Stimulated activated CD8-positive, alpha-beta memory T cell treated with anti-CD3 and anti-CD28 coated beads, Interleukin-15, amount 100 ng/mL, for 4 hours (primary cell): ENCODE data around the gene PTPN22.

Experiments used
- DNase-seq, 2 donors: peaks; one replicate each; pipeline ENCODE4 v3.0.0-alpha.2; 2020; ENCODE audit warnings: low read depth in 2 of 2

The PTPN22 gene

DNA sequence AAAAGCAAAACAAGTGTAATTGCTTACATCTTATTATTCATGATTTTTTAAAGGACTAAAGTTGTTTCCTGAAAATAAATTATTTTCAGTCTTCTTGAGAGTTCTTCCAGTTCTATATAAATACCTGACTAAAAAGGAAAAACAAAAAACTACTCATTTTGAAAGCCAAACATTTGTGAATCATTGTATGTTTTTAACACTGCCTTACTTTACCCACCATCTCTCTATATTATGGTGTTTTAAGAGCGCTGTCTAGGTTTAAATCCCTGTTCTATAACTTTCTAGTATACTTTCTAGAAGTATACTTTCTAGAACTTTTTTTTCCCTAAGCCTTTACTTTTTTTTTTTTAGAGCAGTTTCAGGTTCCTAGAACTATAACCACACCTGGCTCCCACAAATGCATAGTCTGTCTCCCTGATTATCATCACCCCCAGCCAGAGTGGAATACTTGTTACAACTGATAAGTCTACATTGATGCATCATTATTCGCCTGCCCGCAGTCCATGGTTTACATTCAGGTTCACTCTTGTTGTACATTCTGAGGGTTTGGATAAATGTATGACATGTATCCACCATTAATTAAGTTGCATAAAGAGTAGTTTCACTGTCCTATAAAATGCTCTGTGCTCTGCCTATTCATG, 69.0 kb downstream of the PTPN22 start:
- DNase-seq: no peak

DNA sequence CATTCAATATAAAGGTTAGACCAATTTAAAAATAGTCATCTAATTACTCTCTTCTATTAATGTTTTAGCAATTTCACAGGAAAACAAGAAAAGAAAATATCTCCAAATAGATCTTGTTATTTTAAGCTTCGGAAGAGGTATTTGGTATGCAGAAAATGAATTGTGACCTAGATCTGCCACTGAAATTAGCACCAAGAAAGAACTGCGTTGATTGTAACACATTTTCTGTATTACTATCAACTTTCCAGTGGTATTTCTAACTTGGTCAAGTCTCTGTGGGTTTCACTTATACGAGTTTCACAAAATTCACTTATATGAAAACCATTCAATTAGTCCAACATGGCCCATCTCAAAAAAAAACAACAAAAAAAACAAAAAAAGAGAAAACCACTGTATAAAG, 71.0 kb downstream of the PTPN22 start:
- DNase-seq: no peak

DNA sequence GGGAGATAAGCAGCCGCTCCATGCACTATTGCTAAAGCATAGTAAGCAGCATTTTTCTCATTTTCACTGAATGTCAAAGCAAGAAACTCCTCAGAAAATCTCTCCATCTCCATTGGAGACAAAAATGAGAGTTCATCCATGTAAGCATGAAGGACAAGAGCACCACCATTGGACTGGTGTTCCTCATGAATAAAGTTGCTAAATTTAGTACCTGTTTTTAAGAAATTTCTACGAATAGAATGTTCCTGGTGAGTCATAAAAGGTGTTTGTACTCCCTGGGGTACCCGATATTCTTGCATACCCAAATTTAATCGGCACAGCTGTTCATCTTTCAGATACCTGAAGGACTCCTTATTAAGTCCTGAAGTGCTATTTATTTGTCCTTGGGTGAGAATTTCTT, 74.0 kb downstream of the PTPN22 start:
- no peak for DNase-seq

DNA sequence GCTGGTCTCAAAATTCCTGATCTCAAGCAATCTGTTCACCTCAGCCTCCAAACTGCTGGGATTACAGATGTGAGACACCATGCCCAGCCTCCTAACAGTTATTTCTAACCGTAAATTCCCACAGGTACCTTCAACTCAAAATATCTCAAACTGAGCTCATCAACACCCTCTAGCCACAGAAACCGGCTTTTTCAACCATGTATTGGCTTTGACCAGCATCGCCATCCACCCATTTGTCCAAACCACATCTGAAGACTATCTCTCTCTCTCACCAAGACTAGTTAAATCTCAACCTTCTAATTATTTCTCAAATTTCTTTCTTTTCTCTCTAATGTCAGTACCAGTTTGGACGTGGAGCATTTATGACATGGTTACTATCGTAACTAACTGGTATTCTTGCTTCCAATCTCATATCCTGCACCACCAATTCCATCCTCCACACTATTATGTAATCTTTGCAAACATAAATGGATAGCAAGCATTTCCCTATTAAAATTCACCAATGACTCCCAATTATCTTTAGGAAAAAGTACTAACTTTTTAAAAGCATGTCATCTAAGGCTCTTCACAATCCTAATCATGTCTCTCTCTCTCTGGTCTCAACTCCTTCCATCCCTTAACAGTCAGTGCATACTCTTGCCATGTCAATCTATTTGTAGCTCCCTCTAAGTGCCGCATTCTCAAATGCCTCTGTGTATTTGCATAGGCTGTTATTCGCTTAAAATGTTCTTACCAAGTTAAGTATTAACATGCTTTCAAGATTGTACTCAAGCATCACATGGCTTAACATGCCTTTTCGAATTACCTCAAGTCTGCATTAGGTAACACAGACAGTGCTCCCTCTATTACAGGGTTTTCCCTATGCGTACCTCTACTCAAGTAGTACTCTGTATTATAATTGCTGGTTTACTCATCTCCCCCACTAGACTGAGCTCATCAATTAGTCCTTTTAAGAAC, 77.4 kb downstream of the PTPN22 start:
- DNase-seq: no peak

DNA sequence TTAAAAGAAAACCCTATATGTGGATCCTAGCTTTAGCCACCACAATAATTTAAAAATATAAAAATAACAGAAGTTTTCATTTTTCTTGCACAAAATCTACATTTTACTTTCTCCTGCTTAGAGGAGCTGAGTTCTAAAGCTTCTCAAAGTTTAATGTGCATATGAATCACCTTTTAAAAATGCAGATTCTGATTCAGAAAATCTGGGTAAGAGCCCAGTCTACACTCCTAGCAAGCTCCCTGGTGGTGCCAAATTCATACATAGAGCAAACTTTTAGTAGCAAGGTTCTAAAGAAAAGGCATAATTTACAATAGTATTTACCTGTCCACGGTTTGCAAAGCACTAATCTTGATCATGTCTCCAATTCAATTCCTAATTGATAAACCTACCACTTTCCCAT, 78.5 kb downstream of the PTPN22 start:
- no peak for DNase-seq

DNA sequence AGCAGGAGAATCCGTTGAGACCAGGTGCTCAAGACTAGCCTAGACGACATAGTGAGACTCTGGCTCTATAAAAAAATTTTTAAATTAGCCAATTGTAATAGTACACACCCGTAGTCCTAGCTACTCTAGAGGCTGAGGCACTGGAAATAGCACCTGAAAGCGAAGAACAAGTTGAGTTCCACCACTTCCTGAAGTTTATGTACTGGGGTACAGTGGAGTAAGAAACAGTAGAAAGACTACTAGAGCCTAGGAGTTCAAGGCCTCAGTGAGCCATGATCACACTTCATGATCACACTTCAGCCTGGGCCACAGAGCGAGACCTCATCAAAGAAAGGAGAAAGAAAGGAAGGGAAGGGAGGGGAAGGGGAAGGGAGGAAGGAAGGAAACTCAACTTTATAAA, 79.0 kb downstream of the PTPN22 start:
- no peak for DNase-seq

DNA sequence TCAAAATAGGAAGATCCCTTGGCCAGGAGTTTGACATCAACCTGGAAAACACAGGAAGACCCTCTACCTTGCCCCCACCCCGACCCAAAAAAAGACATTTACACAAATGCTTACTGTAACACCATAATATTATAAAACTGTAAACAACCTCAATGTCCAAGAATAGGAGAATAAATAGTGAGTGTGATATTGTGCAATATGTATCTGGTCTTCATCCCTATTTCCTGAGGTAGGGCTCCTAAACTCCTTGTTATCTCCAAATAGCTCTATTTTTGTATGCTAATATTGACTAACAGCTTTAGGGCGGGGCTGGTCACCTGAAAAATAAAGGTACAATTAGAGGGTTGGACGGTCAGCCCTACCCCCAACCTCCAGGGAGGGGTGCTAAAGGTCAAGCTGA, 82.7 kb downstream of the PTPN22 start:
- no peak for DNase-seq

DNA sequence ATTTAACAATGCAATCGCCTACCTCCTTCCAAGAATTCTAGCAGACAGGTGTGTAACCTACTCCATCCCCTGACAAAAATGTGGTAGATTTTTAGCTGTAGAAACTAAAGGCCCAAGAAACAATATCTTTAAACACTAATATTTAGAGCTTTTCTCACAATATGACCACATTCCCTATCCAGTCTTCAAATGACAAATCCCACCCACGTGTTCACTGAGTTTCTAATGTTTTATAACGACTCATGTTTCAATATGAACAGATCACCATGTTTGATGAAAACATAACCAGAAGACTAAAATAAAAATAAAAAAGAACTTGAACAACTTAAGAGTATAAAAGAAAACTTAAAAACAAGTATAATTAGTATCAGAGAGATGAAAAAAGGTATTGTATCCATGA, 83.8 kb downstream of the PTPN22 start:
- DNase-seq: no peak

DNA sequence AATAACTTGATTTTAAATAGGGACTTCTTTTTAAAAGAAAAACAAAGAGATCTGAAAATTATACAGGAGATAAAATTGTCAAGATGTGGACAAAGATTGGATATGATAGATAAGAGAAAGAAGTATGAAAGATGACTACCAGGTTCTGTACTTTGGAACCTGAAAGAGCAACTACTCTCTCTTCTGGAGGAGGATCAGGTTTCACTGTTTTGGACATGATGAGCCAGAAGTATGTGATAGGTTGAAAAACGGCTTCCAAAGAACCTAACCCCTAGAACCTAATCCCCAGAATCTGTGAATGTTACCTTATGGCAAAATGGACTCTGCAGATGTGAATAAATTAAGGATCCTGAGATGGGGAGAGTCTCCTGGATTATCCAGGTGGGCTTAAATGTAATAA, 85.4 kb downstream of the PTPN22 start:
- no peak for DNase-seq

DNA sequence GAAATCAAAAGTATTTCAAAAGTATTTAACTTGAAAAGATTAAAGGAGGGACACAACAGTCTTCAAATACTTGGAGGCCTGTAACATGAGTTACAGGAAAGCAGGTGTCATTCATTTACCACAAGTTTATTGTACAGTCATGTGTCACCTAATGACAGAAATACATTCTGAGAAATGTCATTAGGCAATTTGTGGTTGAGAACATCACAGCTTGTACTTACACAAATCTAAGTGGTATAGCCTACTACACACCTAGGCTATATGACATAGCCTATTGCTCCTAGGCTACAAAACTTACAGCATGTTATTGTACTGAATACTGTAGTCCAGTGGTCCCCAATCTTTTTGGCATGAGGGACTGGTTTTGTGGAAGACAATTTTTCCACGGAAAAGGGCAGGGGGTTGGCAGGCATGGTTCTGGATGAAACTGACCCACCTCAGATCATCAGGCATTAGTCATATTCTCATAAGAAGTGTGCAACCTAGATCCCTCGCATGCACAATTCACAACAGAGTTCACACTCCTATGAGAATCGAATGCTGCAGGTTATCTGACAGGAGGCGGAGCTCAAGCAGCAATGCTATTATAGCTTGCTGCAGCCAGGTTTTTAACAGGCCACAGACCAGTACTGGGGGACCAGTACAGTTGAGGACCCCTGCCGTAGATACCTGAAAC, 87.3 kb downstream of the PTPN22 start:
- DNase-seq: no peak

DNA sequence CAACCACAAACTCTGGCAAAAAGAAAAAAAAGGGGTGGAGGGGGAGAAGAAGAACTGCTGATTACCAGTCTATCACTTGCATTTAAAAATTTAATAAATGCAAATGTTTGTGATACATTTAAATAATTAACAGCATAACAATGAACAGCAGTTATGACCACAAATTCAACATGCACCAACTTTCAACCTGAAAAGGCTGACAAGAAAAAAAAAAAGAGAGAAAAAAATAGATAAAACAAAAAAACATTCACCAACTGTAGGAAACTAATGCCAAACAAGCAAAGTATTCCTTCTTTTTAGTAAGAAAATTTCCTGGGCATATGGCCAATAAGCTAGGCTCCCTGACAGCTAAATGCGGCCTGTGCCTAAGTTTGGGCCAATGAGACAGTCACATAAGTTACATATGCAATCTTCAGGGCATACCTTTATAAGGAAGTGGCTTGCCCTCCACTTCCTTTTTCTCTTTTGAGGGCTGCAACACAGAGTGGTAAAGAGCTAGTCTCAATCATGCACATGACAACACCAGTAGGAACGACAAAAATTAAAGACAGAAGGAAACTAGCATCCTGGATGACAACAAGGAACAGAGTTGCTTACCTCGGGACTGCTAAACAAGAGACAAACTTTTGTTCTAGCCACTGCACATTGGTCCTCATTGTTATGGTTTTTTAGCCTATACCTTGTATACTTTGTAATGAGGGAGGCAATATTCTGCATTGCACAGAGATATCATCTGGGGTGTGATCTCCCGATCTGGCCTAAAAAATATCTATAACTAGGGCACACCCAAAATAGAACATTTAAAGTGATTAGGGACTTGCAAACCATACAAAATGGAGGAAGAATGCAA, 88.0 kb downstream of the PTPN22 start:
- DNase-seq: no peak

DNA sequence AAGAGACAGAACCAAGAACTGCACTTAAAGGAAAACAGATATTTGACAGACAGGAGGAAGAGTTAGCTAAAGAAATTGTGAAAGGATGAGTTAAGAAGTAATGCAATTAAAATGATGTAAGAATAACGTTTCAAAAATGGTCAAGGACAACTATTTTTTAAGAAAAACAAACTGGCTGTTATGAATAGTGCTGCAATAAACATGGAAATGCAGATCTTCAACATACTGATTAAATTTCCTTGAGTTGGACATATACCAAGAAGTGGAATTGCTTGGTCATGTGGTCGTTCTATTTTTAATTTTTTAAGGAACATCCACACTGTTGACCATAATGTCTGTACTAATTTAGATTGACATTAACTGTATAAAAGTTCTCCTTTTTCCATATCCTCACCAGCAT, 89.1 kb downstream of the PTPN22 start:
- DNase-seq: no peak

DNA sequence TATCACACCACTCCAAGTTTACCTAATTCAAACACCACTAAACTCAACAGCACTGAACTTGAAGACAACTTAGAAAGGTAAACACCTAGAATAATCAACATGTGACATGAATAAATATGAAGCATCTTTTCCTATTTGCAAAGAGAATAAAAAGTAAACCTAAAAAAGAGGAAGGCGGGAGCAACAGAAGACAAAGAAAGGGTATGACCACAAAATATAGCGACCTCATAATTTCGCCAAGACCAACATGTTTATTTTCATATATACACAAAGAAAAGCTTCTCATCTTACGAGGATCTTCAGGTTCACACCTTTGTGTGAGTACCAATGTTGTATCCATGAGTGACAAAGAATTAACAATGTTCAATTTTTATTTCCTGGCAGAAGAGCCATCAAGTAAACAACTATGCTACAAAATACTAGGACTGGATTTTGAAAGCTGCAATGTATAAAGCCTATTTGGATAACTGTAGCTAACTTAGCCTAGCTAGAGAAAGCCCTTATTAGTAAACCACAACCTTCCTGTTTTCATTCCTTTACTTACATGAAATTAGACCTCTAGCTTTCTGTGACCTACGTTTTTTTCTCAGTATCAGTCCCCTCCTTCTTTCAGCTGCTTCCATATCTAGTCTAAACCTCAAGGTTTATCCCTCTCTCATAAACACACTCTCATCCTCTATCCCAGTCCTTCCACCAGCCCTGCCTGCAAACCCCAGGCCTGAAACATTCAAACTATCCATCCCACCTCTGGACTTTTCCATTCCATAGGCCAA, 91.0 kb downstream of the PTPN22 start:
- DNase-seq: no peak

DNA sequence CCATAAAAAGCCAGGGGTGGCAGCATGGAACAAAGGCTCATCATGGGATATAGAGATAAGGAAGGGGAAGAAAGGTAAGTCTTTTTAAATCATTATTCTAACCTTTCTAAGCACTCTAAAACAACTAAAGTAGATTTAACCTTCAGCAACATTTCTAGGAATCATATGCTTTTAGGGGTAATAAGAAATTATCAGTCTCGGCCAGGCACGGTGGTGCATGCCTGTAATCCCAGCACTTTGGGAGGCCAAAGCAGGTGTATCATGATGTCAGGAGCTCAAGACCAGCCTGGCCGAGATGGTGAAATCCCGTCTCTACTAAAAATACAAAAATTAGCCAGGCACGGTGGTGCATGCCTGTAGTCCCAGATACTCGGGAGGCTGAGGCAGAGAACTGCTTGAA, 92.0 kb downstream of the PTPN22 start:
- DNase-seq: no peak

DNA sequence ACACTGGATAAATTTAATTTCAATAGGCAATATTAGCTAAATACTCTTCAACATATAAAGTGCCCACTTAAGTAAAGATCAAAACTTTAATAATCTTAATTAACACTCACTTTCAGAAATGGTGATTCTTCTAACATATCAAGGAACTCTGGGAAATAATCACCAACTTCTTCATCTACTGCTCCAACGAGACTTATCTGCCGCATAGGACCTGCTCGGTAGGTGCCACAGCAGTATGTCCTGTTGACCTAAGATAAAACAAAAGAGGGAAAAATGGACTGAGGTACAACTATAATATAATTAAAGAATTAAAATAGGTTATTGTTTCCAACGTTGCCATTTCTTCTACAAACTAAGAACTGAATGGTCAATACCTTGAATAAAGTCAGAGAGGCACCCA, 94.0 kb downstream of the PTPN22 start:
- no peak for DNase-seq

DNA sequence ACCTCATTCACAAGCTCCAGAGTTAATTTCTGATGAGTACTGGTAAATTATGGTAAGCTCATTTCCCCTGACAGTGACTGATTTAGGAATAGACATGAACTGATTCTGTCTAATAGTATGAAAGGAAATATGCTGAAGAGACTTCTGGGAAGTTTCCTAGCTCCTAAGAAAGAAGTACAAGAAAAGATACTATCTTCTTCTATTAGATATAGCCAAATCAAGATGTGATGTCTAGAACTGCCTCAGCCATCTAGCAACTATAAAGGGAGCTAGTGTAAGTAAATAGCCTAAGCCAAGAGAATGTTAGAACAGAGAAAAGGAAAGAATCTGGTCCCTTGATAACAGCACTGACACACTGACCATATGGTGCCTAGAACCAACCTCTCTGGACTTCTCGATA, 101.5 kb downstream of the PTPN22 start:
- DNase-seq: no peak

DNA sequence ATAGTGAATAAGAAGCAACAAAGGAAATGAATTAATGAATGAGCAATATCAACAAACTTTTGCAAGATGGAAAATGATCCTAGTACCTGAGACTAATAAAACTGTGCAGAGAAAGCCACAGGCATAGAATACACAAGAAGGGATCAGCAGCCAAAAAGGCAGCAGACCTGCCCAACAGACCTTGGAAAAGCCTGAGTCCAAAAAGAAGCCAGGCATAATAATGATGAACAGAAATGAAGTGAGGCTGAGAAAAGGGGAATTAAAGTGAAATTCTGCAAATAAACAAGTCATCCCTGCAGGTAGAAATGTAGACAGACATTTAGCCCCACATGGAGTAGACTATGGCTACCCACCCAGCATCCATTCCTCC, 101.9 kb downstream of the PTPN22 start:
- DNase-seq: no peak

DNA sequence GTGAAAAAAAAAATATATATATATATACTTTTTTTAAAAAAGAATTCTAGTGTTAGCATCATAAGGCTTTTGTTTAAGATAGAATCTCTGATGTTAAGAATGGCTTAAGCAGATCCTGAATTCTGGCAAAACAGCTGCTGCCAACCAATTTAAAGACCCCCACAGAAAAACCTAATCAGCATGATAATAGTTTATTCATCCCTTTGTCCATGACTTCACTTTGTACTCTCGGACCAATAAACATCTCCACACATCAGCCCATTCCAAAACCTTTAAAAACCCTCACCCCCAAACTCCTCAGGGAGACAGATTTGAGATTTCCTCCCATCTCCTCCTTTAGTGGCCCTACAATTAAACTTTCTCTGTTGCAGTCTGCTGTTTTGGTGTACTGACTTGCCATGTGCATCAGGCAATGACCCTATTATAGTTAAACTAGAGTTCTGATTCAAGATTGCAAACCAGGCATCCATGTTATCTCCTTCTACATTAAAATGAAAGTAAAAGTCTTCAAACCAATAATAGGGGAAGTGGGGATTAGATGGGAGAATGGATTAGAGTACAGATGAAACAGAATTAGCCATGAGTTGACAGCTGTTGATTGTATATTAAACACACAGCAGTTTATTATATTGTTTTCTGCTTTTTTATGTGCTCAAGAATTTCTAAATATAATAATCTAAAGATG, 102.5 kb downstream of the PTPN22 start:
- DNase-seq: no peak

DNA sequence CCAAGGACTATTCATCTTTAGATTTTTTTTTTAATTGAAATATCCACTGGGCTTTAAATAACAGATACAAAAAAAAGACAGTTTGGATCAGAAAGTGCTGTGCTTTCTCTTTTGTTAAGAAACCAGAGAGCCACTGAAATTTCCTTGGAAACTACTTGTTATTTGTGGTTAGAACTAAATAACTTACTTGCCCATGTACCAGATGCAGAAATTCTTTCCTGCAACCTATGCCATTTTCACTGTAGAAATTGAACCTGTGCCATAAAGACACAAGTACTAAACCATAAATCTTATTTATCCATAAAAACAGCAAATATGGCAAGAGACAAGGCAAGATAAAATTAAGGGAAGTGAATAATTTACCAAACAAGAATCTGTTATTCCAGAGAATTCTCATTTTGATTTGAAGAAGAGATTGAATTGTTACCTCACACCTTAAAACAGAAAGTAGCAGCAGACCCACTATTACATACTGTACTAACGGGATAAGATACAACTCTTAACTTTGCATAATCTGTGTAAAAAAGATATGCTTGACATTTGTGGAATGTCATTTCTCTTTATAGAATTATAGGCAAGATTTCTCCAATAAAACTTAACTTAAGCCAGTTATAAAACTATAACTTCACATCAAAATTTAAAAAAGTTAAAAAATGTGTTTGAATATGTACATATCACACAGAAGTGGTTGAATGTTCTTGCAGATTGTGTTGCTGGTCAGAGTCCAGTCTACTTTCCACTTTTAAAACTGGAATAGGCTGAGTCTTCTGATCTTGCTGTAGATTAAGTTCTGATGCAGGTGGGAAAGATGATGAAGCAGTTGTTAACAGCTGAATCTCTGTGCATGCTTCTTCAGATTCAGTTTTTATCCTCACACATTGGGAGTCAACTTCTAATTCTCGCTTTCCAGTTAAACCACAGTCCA, 105.9 kb downstream of the PTPN22 start:
- DNase-seq: no peak
